Left ventricle myocardium inferior (tissue), 1 donor: ENCODE data around the gene TMEM217. TPM values are rescaled to one million over a fixed set of nuclear protein-coding genes. Genes with fewer than 3 reads are reported as not detected.

Source experiments
- DNase-seq: peaks from one replicate; pipeline ENCODE4 v3.0.0-alpha.2; 2020
- H3K27ac ChIP-seq: fragments of 200-600 bp; replicated peaks from 2 replicates; pipeline ENCODE4 v1.8.0; 2021
- H3K27me3 ChIP-seq: fragments of 200-600 bp; 2 replicates; pipeline ENCODE4 v1.8.0; 2021; ENCODE audit warnings: low read depth
- H3K36me3 ChIP-seq: fragments of 200-600 bp; 2 replicates; pipeline ENCODE4 v1.8.0; 2021
- H3K4me1 ChIP-seq: fragments of 200-600 bp; 2 replicates; pipeline ENCODE4 v1.8.0; 2021
- H3K4me3 ChIP-seq: fragments of 200-600 bp; 2 replicates; pipeline ENCODE4 v1.8.0; 2021; ENCODE audit warnings: mild to moderate bottlenecking, moderate library complexity
- H3K9me3 ChIP-seq: fragments of 200-600 bp; replicated peaks from 2 replicates; pipeline ENCODE4 v1.8.0; 2021
- CTCF ChIP-seq: fragments of 200-600 bp; IDR thresholded peaks from 2 replicates; pipeline ENCODE4 v1.8.0; 2021; ENCODE audit warnings: antibody characterized with exemption, mild to moderate bottlenecking, borderline replicate concordance
- intact Hi-C: fragments of 100-400 bp; cut with micrococcal nuclease; formaldehyde crosslinking; loops from one replicate; pipeline ENCODE4 v1.11.0; 2022
- total RNA-seq: library from RNA; stranded (reverse); fragmentation: NEBNext Ultra II Directional; extraction: Animal tissue kit (Norgen Biotek cat#: 25700); gene quantifications from one replicate; pipeline ENCODE4 v1.2.1, GENCODE V29; 2021
- donor health status: DM: no; HTN: yes; CAD: no; lungs with severe emphysema.

The TMEM217 gene
- total RNA-seq, 1 donor from 2014 or later: 0.80 TPM

GRCh38 chr6:37243816-37244370 is 14.1 kb downstream of the TMEM217 start:
- intact Hi-C loops: no loop called here
- no peaks in the 10 kb centered on the region for H3K9me3 ChIP-seq
- no peak for TF ChIP-seq CTCF
- DNase-seq: no peak
- H3K4me3 ChIP-seq: no peak overlapping the region
- H3K36me3 ChIP-seq: no peaks in the 10 kb centered on the region
- H3K27ac ChIP-seq: peak overlapping the region; percentile 81
- no peaks in the 10 kb centered on the region for H3K27me3 ChIP-seq
- peaks cover 68% of the 10 kb centered on the region for H3K4me1 ChIP-seq

DNA sequence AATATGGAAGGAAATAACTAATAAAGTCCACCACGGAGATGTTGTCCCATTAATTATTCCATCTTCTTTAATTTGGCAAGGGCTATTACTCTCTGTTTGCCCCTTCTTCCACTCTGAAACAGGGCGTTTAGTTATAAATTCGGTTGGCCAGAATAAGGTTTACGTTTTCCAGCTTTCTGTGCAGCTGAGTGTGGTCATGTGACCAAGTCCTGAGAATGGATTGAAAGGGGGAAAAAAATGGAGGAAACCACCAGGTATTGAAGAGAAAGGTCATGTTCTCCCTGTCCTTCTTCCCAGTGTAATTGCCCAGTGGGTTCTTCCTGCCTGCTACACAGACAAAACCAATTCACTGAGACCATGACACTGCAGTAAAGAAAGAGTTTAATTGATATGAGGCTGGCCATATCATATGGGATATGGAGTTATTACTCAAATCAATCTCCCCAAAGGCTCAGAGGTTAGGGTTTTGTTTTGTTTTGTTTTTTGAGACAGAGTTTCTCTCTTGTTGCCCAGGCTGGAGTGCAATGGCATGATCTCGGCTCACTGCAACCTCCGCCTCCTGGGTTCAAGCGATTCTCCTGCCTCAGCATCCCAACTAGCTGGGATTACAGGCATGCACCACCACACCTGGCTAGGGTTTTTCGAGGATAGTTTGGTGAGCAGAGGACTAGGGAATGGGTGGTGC is 14.7 kb downstream of the TMEM217 start:
- no peak for DNase-seq
- Histone ChIP-seq H3K4me3 (no peak overlapping the region), H3K4me1 (peaks cover 68% of the 10 kb centered on the region), H3K9me3 (no peaks in the 10 kb centered on the region), H3K27ac (peak overlapping the region; percentile 81), H3K36me3 (no peaks in the 10 kb centered on the region), H3K27me3 (no peaks in the 10 kb centered on the region)
- intact Hi-C loops: no loop called here
- TF ChIP-seq CTCF: no peak

DNA sequence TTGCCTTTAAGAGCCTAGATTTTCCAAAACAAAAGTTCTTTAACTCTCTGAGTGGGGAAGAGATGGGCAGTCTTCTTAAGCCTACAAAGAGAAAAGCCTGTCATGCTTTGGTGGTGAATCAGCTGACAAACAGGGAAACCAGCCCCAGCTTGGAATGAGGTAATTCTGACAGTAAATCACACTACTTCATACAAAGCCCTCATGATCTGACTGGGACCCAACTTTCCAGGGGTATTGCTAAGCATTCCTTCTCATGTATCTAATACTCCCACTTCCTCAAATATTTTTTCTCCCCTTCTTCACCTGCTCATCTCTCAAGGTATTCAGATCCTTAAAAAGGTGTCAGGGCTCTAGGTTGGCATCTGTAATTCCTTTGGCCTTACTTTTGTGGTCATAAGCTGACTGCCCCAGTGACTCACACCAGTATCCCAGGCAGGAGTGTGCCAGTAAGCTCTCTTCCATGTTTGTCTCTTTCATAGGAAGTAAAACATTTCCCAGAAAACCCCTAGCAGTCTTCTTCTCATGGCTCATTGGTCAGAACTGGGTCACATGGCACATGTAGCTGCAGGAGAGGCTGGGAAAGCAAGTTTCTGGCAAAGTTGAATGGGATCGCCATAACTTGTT is 15.4 kb downstream of the TMEM217 start:
- no peak overlapping the region for H3K4me3 ChIP-seq
- no peak for DNase-seq
- H3K27me3 ChIP-seq: no peaks in the 10 kb centered on the region
- no peaks in the 10 kb centered on the region for H3K36me3 ChIP-seq
- peak overlapping the region; percentile 81 for H3K27ac ChIP-seq
- peaks cover 68% of the 10 kb centered on the region for H3K4me1 ChIP-seq
- intact Hi-C loops: no loop called here
- no peak for TF ChIP-seq CTCF
- no peaks in the 10 kb centered on the region for H3K9me3 ChIP-seq

- no peaks in the 10 kb centered on the region for H3K36me3 ChIP-seq
- peaks cover 68% of the 10 kb centered on the region for H3K4me1 ChIP-seq
- no peaks in the 10 kb centered on the region for H3K27me3 ChIP-seq
- H3K4me3 ChIP-seq: no peak overlapping the region
- no peak for TF ChIP-seq CTCF
- no peaks in the 10 kb centered on the region for H3K9me3 ChIP-seq
- no peak for DNase-seq
- peak overlapping the region; percentile 81 for H3K27ac ChIP-seq
- intact Hi-C loops: no loop called here
Measured at GRCh38 chr6:37241775-37242428, 16.0 kb downstream of the TMEM217 start.

- H3K4me1 ChIP-seq: peaks cover 68% of the 10 kb centered on the region
- intact Hi-C loops: no loop called here
- no peak overlapping the region for H3K4me3 ChIP-seq
- no peaks in the 10 kb centered on the region for H3K36me3 ChIP-seq
- H3K9me3 ChIP-seq: no peaks in the 10 kb centered on the region
- no peaks in the 10 kb centered on the region for H3K27me3 ChIP-seq
- no peak for TF ChIP-seq CTCF
- H3K27ac ChIP-seq: peak overlapping the region; percentile 81
- DNase-seq: no peak
Measured at GRCh38 chr6:37241131-37241530, 16.8 kb downstream of the TMEM217 start.
